ENCODE results near the gene ZNRF4. TPM values are rescaled to one million over a fixed set of nuclear protein-coding genes. Genes with fewer than 3 reads are reported as not detected.
A peak's percentile ranks its signal among the peaks of the same experiment; 100 is the strongest.
"Not testable (repeated sequence)": the region's sequence is repeated elsewhere in the genome, so short reads cannot be mapped to it uniquely, and the experiment has no call there.

The ZNRF4 gene
- polyA plus RNA-seq, 3 donors, result not detected

DNA sequence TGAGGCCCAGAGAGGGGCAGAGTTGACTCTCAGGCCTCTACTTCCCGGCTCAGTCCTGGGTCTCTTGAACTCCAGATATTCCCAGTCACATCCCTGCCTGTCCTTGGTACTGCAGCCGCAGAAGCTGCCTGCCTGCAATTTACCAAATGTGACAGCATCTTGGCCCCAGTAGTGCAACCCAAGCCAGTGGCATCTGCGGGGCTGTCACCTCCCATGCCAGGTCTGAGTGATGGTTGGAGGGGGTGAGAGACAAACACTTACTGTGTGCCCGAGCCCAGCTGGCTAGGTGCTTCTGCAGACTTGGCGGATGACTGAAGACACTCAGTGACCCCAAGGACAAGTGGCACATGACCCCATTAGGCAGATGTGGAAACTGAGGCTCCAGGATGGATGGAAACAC lies 18.4 kb downstream of the ZNRF4 start:
- no peak for DNase-seq

DNA sequence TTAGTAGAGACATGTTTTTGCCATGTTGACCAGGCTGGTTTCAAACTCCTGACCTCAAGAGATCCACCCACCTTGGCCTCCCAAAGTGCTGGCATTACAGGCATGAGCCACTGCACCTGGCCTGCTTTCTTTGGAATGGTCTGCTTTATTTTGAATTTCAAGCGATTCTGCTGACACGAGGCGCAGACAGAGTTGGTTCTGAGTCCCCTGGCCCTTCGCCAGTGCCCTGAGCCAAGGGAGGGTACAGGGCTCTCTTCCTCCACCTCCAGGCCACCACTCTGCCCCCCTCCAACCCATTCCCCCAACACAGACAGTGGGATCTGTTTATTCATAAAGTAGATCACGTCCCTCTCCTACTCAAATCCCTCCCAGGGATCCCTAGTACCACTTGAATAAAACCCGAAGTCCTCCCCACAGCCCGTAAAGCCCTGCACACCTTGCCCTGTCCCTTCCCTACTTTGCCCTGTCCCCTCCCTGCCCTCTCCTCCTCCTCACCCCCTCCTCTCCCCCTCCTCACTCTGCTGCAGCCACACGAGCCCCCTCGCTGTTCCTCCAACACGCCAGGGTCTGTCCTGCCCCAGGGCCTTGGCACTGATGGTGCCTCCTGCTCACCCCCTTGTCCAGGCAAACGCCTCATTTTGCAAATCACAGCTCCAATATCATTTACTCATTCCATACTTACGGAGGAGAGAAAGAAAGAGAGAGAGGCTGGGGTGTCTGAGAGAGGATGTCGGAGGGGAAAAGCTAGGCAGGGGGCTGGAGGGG lies 22.4 kb downstream of the ZNRF4 start:
- no peak for DNase-seq

DNA sequence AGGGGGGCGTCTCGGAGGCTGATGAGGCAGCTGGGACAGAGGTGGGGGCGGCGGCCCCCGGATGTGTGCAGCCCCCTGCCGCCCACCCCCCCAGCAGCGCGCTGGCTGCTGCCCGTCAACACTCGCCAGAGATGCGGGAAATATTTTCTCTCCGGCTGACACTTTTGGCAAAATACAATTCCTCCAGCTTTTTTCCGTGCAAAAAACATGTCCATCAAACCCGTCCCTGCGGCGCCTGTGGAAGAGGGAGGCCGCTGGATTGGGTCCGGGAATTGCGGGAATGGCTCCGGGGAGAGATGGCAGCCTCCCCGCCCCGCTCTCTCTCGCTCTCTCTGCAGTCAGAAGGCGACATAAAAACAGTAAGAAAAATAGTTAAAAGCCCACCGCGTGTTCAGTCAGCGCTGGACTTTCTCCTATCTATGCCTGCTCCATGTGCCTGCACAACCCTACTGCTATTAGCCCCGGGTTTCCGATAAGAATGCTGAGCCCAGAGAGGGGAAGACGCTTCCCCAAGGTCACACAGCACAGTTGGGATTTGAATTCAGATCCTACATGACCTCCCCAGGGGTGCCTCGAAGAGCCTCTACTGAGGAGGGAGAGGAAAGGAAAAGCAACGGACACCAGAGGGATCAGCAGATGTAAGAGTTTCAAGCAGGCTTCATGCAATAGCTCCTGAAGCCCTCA lies 23.2 kb downstream of the ZNRF4 start:
- no peak for DNase-seq

DNA sequence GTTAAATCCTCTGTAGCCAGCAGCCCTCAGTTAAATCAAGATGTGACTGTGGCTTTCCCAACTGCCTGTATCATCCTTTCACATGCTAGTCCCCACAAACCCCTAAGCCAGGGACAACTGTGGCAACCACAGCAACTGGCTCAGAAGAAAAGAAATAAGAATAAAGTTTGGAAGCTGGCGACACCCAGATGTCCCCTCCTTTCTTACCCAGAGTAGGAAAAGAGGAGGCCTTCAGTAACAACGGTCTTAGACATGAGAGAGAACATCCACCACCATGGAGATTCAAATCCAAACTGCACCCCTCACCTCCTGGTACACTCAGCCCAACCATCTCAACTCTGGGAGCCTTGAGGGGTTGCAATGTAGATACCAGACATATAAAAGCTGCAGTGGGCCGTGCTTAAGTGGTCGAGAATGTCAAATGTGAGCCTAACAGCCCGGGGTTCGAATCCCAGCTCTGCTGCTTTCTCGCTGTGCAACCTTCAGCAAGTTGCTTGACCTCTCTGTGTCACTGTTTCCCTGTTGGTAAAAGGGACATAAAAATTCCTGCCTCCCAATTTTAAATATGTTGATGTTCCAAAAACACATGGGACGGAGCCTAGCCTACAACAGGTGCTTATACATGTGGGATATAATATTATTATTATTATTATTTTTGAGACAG lies 23.8 kb downstream of the ZNRF4 start:
- no peak for DNase-seq

DNA sequence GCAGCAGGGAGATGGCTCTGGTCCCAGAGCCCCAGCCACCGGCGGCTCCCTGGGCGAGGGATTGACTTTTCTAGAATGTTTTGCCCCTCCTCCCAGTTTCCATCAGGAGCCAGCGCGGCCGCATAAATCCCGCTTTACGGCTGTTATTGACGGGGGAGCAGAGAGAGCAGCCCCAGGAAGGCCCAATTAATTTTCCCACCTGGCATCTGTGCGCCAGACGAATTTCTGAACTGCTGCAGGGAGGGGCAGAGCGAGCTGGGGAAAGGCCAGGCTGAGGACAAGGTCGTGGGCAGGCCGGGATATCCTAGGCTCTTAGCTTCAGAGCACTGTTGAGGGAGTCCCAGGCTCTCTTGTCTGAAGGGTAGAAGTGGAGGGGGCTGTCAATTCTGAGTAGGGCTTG lies 24.7 kb downstream of the ZNRF4 start:
- no peak for DNase-seq

DNA sequence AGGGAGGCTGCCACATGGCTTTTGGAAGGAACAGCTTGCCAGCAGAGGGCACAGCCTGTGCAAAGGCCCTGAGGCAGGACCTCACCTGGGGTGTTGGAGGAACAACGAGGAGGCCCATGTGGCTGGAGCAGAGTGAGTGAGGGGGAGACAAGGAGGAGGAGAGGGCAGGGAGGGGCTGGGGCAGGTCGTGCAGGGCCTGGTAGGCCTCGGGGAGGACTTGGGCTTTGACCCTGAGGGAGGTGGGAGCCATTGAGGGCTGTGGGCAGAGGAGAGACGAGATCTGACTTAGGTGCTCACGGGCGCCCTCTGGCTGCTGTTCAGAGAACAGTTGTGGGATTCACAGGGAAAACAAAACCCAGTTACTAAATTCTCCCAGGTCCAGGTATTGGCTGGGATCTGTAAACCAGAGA lies 25.2 kb downstream of the ZNRF4 start:
- no peak for DNase-seq

DNA sequence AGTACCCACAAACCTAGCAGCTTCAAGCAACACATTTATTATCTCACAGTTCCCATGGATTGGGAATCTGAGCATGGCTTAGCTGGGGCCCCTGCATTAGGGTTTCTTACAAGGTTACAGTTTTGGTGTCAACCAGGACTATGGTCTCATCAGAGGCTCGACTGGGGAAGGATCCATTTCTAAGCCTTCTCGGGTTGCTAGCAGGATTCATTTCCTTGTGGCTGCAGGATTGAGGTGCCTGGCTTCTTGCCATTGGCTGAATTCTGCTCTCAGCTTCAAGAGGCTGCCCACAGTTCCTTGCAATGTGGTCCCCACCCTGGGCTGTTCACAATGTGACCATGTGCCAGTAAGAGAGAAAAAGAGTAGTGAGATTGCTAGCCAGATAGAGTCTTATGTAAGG lies 26.7 kb downstream of the ZNRF4 start:
- DNase-seq, result no peak

DNA sequence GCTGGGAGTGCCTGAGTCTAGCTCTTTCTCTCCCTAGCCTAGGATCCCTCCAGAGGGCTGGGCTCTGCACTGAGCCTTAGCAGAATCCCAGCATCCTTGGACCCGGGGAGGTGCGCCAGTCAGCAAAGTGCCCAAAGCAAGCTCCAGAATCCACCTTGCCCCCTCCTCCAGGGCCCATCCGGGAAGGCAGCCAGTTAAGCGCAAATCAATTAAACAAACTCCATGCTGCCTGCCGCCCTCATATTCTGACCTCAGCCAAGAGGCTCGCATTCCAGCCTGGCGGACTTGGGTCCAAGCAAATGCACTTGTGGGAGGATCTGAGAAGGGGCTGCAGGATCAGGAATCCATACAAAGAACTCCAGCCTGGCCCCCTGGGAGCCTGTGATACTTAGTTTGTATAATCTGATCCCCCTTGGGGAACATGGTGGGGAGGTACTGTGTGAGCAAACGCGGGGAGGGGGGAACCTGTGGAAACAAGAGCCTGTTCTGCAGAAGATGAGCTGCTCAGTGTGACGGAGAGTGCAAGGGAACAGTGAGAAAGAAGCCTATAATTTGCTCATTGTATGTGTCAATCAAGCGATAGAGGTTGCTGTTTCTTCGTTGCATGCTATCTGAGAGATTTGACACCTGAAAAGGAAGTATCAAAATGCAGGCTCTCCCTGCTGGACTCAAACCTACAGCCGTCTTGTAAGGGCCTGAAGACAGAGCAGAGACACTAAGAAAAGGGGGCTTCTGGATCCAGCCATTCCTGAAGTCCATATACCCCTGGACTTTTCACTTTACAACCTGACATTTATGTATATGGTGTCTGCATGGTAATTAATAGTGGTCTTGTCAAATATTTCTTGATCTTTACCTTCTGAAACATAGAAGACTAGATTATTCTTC lies 29.4 kb downstream of the ZNRF4 start:
- DNase-seq, result peak; percentile 34

DNA sequence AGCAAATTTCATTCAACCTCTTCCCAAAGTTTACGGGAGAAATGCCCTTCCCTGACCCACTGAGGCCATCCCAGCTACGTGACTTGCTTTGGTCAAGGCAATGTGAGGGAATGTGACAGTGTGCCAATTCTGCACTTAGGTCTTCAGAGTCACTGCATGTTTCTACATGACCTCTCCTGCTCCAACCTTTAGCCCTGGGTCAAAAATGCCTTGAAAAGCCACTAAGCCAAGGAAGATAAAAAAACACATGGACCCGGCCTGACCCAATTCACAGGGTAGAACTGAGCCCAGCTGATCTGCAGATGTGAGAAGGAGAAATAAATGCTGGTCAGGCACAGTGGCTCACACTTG lies 30.0 kb downstream of the ZNRF4 start:
- no peak for DNase-seq

DNA sequence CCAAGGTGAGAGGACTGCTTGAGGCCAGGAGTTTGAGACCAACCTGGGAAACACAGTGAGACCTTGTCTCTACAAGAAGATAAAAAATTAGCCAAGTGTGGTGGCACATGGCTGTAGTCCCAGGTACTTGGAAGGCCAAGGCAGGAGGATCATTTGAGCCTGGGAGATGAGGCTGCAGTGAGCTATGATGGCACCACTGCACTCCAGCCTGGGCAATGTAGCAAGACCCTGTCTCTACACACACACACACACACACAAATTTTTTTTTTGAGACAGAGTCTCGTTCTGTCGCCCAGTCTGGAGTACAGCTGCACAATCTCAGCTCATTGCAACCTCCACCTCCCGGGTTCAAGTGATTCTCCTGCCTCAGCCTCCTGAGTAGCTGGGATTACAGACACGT lies 30.4 kb downstream of the ZNRF4 start:
- DNase-seq, result not testable (repeated sequence)

DNA sequence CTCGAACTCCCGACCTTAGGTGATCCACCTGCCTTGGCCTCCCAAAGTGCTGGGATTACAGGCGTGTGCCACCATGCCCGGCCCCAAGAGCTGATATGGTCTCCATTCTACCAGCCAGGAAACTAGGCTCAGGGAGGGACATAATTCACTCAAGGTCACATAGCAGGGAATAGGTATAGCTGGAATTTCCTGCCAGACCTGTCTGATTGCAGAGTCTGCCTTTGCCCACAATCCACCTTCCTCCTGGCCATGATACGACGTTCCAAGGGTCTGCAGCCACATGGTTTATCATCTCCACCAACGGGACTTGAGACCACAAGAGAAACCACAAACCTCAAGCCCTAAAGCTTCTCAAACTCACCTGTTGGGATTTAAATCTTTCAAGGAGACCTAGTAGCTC lies 32.0 kb downstream of the ZNRF4 start:
- no peak for DNase-seq

DNA sequence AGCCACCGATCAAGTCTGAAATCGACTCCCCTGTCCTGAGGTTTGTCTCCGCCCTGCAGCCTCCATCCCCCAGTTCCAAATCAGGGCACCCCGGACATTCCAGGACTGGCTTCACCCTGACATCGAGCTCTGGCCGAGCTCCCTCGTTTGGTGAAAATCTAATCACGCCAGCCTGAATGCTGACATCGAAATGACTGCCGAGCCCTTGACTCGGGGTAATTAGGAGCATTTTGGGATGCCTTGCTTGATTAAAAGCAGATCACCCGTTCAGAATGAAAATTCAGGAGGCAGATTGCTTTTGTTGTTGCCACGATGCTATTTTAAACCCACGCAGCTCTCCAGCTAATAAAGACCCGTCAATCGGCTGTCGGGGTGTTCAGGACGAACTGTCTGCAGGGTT lies 34.3 kb downstream of the ZNRF4 start:
- DNase-seq, result no peak

DNA sequence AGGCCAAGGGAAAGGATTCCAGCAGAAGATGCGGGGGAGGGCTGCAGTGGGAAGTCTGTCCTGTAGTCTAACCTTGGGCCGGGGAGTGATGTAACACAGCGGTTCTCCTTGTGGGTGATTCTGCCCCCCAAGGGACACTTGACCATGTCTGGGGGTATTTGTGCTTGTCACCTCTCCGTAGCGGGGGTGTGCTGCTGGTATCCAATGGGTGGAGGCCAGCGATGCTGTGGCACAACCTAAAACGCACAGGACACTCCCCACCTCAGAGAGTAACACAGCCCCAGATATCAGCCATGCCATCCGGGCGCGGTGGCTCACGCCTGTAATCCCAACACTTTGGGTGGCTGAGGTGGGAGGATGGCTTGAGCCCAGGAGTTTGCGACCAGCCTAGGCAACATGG lies 36.3 kb downstream of the ZNRF4 start:
- no peak for DNase-seq

DNA sequence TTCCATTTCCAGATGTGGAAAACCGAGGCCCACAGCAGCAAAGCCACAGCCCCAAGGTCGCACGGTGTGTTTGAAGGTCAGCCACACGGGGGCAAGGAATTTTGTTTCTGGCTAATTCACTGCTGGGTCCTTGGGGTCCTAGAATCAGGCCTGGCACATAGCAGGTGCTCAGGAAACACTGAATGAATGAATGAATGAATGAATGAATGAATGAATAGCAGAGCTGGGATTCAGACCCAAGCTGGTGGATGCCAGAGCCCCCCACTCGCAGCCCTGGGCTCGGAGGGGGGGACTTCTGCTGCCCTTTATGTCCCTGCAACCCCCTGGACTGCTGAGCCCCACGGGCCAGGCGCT lies 37.0 kb downstream of the ZNRF4 start:
- no peak for DNase-seq

DNA sequence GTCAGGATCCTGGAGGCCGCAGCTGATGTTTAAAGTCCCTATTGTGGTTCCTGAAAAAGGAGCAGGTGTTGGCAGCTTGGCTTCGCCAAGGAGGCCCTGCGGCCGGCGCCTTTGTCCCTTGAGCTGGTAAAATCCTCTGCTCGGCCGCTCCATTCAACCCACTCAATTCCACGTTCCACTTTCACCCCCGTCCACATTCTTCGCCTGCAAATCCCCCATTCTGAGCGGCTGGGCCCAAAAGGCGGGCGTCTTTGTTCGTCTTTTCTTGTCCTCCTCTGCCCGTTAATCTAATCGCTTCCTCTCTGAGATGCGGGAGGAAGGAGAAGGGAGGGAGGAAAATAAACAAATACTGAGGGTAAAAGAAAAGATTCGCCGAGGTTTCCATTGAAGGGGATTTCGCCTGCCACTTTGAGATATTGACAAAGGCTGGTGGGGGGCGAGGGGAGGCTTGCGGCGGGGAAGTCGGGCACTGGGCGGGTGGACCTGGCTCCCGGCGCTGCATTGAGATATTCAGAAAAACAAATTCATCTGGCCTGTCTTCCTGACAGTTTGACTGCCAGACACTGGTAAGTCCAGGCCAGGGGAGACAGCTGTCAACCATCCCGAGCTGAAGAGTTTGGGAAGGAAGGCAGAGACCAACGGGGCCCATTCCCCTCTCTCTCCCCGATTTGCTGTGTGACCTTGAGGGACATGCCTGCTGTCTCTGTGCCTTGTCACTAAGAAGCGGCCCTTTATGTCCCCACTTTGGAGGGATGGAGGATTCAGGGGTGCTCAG lies 37.6 kb downstream of the ZNRF4 start:
- no peak for DNase-seq

DNA sequence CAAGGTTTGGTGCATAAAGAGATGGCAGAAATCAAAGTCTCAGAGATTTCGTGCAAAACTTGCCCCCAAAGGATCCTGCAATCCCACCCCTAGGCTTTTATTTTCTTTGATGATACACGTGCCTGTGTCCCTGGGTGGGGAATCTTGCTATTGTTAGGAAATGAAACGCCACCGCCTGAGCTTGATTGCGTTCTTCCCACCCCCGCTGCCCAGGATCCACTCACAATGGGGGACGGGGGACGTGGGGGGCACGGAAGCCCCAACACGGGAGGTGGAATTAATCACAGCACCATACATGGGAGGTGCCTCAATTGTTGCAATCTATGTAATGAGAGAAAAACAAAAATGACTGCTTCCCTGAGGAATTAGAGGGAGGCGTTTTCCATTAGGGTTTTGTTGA lies 39.6 kb downstream of the ZNRF4 start:
- DNase-seq, result no peak

DNA sequence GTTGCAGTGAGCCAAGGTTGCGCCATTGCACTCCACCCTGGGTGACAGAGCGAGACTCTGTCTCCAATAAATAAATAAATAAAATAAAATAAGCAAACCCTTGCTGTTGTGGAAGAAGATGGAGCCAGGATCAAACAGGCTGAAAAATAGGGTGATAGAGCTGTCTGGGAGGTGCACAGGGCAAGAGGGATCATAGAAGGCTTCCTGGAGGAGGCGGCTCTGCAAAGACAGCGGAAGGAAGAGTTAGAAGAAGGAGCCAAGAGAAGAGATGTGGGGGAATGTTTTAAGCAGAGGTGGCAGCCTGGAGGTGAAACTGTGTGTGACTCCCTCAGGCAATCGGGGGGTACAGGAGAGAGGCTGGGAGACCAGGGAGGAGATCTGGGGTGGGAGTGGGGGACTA lies 40.6 kb downstream of the ZNRF4 start:
- DNase-seq, result no peak

DNA sequence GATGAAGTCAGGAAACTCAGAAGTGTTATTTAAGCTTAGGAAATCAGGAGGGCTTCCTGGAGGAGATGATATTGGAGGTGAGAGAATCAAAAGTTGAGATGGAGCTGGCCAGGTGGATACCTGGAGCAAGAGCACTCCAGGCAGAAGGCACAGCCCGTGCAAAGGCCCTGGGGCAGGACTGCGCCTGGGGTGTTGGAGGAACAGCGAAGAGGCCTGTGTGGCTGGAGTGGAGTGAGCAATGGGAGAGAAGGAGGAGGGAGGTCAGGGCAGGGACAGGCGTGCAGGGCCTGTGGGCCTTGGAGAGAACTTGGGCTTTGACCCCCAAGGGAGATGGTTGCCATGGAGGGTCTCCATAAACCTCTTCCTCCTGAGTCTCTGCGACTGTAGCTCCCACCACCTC lies 42.1 kb downstream of the ZNRF4 start:
- no peak for DNase-seq

DNA sequence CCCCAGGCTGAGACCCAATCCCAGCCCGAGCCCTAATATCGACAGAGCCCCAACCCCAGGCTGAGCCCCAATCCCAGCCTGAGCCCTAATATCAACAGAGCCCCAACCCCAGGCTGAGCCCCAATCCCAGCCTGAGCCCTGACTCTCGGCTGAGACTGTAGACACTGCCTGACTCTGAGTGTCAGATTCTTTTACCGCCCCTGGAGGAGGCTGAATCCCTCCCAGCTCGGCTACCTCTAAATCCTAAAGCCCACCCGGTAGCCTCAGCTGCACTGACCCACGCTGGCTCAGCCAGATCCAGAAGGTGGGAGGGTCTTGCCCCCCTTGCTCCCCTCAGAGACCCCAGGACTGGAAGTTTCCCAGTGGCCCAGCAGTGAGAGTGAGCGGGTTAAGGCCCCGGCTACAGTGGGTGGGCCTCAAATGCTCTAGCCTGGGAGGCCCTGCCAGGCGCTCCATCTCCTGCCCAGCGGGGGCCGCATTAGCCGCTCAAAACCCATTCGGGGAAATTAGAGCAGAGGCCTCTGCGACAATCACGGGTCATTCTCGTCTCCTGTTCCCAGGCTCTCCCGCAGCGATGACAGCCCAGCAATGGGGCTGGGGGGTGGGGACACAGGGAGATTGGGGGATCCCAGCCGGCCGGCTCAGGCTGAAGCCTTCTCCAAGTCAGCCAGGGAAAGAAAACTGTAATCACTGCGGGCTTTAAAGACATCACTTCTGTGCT lies 43.8 kb downstream of the ZNRF4 start:
- DNase-seq, result no peak

DNA sequence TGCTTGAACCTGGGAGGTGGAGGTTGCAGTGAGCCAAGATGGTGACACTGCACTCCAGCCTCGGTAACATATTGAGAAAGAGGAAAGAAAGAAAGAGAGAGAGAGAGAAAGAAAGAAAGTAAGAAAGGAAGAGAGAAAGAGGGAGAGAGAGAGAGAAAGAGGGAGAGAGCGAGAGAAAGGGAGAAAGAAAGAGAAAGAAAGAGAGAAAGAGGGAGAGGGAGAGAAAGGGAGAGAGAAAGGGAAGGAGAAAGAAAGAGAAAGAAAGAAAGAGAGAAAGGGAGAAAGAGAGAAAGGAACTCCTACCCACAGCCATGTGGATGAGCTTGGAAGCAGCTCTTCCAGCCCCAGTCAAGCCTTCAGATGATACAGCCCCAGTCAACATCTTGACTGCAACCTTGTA lies 46.7 kb downstream of the ZNRF4 start:
- DNase-seq, result no peak

DNA sequence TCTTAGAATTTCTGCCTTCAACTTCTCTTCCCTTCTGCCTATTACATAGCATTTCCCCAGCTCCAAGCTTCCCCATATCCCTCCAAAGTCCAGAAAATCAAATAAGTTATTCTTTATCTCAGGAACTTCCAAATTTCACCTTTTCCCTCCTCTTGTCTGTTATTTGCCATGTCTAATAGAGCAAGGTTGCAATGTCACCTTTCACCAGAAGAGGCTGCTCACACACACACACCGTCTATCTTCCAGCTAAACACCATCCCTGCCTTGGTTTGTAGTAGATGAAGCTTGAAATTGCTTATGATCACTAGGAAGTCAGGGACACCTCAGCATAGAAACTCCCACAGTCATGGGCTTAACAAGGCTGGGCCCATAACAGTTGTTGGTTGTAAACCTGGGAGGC lies 48.4 kb downstream of the ZNRF4 start:
- no peak for DNase-seq
